Measurements from ENCODE around the gene VEGFD.
A peak's percentile ranks its signal among the peaks of the same experiment; 100 is the strongest.

VEGFD gene

DNA sequence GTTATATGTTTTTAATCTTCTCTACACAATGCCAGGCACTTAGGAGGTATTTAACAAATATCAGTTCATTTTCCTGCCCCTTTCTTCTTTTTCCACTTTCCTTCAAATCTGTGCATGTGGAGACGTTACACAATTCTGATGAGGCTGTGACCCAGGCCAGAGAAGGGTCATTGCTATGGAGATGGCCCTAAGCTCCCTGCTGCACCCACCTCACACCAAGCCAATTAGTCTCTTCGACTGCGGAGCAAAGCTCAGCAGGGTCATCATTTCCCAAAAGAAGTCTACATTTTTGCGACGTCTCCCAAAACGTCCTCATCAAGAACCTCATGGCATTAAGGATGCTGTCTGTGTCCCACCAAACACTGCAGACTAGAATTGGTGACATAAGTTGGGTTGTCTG is 28.9 kb upstream of the VEGFD start:
- TF ChIP-seq, protein P1, sequence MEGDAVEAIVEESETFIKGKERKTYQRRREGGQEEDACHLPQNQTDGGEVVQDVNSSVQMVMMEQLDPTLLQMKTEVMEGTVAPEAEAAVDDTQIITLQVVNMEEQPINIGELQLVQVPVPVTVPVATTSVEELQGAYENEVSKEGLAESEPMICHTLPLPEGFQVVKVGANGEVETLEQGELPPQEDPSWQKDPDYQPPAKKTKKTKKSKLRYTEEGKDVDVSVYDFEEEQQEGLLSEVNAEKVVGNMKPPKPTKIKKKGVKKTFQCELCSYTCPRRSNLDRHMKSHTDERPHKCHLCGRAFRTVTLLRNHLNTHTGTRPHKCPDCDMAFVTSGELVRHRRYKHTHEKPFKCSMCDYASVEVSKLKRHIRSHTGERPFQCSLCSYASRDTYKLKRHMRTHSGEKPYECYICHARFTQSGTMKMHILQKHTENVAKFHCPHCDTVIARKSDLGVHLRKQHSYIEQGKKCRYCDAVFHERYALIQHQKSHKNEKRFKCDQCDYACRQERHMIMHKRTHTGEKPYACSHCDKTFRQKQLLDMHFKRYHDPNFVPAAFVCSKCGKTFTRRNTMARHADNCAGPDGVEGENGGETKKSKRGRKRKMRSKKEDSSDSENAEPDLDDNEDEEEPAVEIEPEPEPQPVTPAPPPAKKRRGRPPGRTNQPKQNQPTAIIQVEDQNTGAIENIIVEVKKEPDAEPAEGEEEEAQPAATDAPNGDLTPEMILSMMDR (conservative IDR thresholded peaks at IDR 0.05) = no peak
- H3K27ac ChIP-seq = no peak overlapping the region

DNA sequence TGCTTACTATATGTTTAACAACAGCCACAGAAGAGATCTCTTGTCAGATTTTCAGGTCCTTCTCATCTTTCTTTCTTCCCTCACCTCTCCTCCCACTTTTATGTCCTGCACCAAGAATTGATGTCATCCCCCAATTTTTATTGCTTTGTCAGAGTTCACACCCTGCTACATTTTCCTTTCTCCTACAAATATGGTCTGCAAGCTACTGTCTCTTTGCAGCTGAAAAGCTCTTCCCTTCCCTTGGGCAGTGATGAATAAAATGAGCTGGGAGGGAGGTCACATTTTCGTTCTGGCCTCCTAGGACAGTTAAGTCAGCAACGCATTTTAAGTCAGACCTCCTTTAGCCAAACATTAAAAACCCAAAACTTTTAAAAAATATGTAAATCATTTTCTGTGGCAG is 26.7 kb upstream of the VEGFD start:
- TF ChIP-seq, protein P1 (conservative IDR thresholded peaks at IDR 0.05) = no peak

DNA sequence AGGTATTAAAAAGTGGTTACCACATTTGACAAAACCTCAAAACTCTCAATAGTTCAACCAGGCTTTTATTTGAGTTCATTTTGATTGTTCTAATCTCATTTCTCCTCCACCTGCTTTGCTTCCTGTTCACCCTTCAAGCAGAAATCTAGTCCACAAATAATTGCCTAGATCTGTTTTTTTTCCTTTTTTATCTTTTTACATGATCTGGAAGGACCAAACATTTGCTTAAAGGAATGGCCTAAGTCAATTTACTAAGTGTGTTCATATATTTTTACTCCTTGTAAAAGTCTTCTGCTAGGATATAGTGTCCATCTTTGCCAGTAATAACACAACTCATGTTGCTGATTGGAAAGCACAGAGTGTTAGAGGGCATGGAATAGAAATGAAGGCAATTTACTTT is 26.2 kb upstream of the VEGFD start:
- peak overlapping the region; percentile 63 for H3K27ac ChIP-seq
- TF ChIP-seq, protein P1 (conservative IDR thresholded peaks at IDR 0.05) = no peak

More for the DNA sequence above, 26.7 kb upstream of the VEGFD start:
- H3K27ac ChIP-seq = peak overlapping the region; percentile 63

DNA sequence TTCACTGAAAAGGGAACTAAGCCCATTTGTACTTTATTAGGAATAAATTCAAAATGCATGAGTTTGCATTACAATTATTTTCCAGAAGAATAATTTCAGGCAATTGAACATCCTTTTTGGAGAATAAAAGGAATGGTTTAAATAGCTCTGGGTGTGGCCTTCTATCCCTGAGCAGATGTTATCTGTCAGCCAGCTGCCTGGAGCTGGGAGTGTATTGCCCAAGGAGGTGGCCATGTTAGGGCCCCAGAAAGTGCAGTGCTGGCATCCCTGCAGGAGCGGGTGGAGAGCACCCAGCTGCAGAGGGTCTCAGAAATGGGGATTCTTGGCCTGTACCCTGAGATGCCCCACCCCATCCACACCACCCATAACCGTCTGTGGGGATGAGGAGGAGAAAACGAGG is 21.6 kb upstream of the VEGFD start:
- peak overlapping the region; percentile 77 for H3K27ac ChIP-seq
- TF ChIP-seq, protein P1 (conservative IDR thresholded peaks at IDR 0.05) = no peak

- H3K27ac ChIP-seq = peak overlapping the region; percentile 77
- TF ChIP-seq, protein P1 (conservative IDR thresholded peaks at IDR 0.05) = no peak
Measured at GRCh38 chrX:15404401-15405096, 20.3 kb upstream of the VEGFD start.

- H3K27ac ChIP-seq = peak overlapping the region; percentile 77
- TF ChIP-seq, protein P1 (conservative IDR thresholded peaks at IDR 0.05) = no peak
Measured at GRCh38 chrX:15401378-15401777, 17.2 kb upstream of the VEGFD start.

GRCh38 chrX:15399962-15400391 is 15.8 kb upstream of the VEGFD start:
- TF ChIP-seq, protein P1 (conservative IDR thresholded peaks at IDR 0.05) = no peak

More at GRCh38 chrX:15399962-15400391, 15.8 kb upstream of the VEGFD start:
- H3K27ac ChIP-seq = no peak overlapping the region; the same call in 1 of the 2 replicates
